A549 treated with Hydrocortisone at 1 μM for 4 hours (cell line): ENCODE measurements around the gene LSM2. TPM values are rescaled to one million over a fixed set of nuclear protein-coding genes. Genes with fewer than 3 reads are reported as not detected.

ENCODE experiments used
- total RNA-seq: library from RNA; stranded (reverse); fragments of 200-300 nt; extraction: Qiagen RNA extraction; gene quantifications from 5 replicates; pipeline ENCODE4 v1.2.3, GENCODE V29; 2022

The LSM2 gene
- 42.7 to 66.2 TPM (median 59.0 TPM) in 5 replicates for total RNA-seq

GRCh38 chr6:31806470-31807272, at the start of gene LSM2:
Gene LSM2 (minus strand): TSS chr6:31806966. CDS start chr6:31806757, 209 bp downstream.

GRCh38 chr6:31827286-31828079, 20.7 kb upstream of the LSM2 start, which contains the start of gene HSPA1B:
Gene HSPA1B (plus strand): TSS chr6:31827738. CDS start chr6:31827951, 213 bp downstream.

DNA sequence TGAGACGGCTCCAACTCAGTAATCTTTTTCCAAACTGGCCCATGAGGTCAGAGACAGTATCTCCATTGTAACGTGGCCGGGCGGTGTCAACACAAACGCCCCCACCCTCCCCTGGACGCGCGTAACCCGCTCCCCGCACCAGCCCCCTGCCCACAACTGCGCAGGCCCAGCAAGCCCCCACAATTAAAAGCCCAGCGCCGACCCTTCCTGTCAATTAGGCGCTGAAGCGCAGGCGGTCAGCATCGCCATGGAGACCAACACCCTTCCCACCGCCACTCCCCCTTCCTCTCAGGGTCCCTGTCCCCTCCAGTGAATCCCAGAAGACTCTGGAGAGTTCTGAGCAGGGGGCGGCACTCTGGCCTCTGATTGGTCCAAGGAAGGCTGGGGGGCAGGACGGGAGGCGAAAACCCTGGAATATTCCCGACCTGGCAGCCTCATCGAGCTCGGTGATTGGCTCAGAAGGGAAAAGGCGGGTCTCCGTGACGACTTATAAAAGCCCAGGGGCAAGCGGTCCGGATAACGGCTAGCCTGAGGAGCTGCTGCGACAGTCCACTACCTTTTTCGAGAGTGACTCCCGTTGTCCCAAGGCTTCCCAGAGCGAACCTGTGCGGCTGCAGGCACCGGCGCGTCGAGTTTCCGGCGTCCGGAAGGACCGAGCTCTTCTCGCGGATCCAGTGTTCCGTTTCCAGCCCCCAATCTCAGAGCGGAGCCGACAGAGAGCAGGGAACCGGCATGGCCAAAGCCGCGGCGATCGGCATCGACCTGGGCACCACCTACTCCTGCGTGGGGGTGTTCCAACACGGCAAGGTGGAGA, 8.5 kb upstream of the LSM2 start, which contains the start of the genes HSPA1A and HSPA1L:
HSPA1A (plus strand) TSS at position 519 of the 814 bp plus-strand sequence; CDS start at position 733, 214 bp downstream.
HSPA1L (minus strand) TSS at position 259 of the 814 bp plus-strand sequence. CDS start 3,311 bp downstream, outside the sequence.

GRCh38 chr6:31795616-31796298, 11.0 kb downstream of the LSM2 start, which contains the start of gene VARS1:
Gene VARS1 (minus strand): TSS chr6:31795752. CDS start chr6:31795217, 535 bp downstream.

GRCh38 chr6:31776989-31777666, 29.6 kb downstream of the LSM2 start, which contains the start of gene VWA7:
Gene VWA7 (minus strand): TSS chr6:31777328. CDS start chr6:31776779, 549 bp downstream.

DNA sequence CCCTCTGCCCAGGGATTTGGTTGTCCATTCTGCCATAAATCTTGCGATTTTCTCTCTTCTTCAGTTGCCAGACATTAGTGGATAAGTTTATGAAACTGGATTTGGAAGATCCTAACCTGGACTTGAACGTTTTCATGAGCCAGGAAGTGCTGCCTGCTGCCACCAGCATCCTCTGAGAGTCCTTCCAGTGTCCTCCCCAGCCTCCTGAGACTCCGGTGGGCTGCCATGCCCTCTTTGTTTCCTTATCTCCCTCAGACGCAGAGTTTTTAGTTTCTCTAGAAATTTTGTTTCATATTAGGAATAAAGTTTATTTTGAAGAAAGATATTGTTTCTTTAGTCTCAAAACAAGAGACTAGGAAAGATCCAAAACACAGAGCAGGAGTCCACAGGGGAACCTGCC, 44.4 kb downstream of the LSM2 start, which contains the start of gene SAPCD1:
SAPCD1 (plus strand) TSS at position 301 of the 400 bp plus-strand sequence. CDS start 399 bp downstream, outside the sequence.

Other genes with a start within 250 kb of the LSM2 start
- 0.07 to 0.31 TPM (median 0.13 TPM) in 3 of 5 replicates, not detected in the others for gene LTA, start 234.7 kb downstream of the LSM2 start, total RNA-seq
- gene TNF, start 231.4 kb downstream of the LSM2 start, total RNA-seq: 0.08 to 0.12 TPM in 2 of 5 replicates, not detected in the others
- 0.29 to 0.47 TPM (median 0.38 TPM) in 5 replicates for gene LTB, start 224.5 kb downstream of the LSM2 start, total RNA-seq
- gene LST1, start 220.7 kb downstream of the LSM2 start, total RNA-seq: 0.37 TPM in 1 of 5 replicates, not detected in the others
- gene NCR3, start 214.0 kb downstream of the LSM2 start, total RNA-seq: not detected in 5 replicates
- gene AIF1, start 191.7 kb downstream of the LSM2 start, total RNA-seq: not detected in 5 replicates
- 76.6 to 89.9 TPM (median 84.4 TPM) in 5 replicates for gene PRRC2A, start 186.3 kb downstream of the LSM2 start, total RNA-seq
- gene BAG6, start 154.3 kb downstream of the LSM2 start, total RNA-seq: 129 to 143 TPM (median 133 TPM) in 5 replicates
- gene APOM, start 151.1 kb downstream of the LSM2 start, total RNA-seq: 2.9 to 3.8 TPM (median 3.4 TPM) in 5 replicates
- 10.1 to 14.9 TPM (median 12.4 TPM) in 5 replicates for gene C6orf47, start 146.2 kb downstream of the LSM2 start, total RNA-seq
- gene GPANK1, start 142.0 kb downstream of the LSM2 start, total RNA-seq: 9.3 to 11.4 TPM (median 11.1 TPM) in 5 replicates
- gene CSNK2B, start 140.9 kb downstream of the LSM2 start, total RNA-seq: 154 to 183 TPM (median 177 TPM) in 5 replicates
- gene LY6G5B, start 137.0 kb downstream of the LSM2 start, total RNA-seq: 3.4 to 4.7 TPM (median 3.9 TPM) in 5 replicates
- 0.75 to 2.1 TPM (median 1.5 TPM) in 5 replicates for gene LY6G5C, start 125.9 kb downstream of the LSM2 start, total RNA-seq
- 15.0 to 19.1 TPM (median 17.0 TPM) in 5 replicates for gene ABHD16A, start 103.6 kb downstream of the LSM2 start, total RNA-seq
- gene LY6G6F, start 100.1 kb downstream of the LSM2 start, total RNA-seq: not detected in 5 replicates
- not detected in 5 replicates for gene LY6G6D, start 91.6 kb downstream of the LSM2 start, total RNA-seq
- 0.13 to 0.18 TPM in 2 of 5 replicates, not detected in the others for gene LY6G6C, start 85.2 kb downstream of the LSM2 start, total RNA-seq
- not detected in 5 replicates for gene MPIG6B, start 83.6 kb downstream of the LSM2 start, total RNA-seq
- gene DDAH2, start 77.7 kb downstream of the LSM2 start, total RNA-seq: 25.9 to 32.1 TPM (median 29.2 TPM) in 5 replicates
- 475 to 491 TPM (median 481 TPM) in 5 replicates for gene CLIC1, start 70.4 kb downstream of the LSM2 start, total RNA-seq
- 10.7 to 15.7 TPM (median 13.4 TPM) in 5 replicates for gene MSH5, start 67.0 kb downstream of the LSM2 start, total RNA-seq
- 2.6 to 4.9 TPM (median 3.2 TPM) in 5 replicates for gene SAPCD1, start 44.3 kb downstream of the LSM2 start, total RNA-seq
- gene VWA7, start 29.6 kb downstream of the LSM2 start, total RNA-seq: 1.1 to 1.7 TPM (median 1.5 TPM) in 5 replicates
- gene VARS1, start 11.2 kb downstream of the LSM2 start, total RNA-seq: 52.1 to 61.7 TPM (median 54.3 TPM) in 5 replicates
- 1.2 to 2.0 TPM (median 1.6 TPM) in 5 replicates for gene HSPA1L, start 8.3 kb upstream of the LSM2 start, total RNA-seq
- 162 to 234 TPM (median 205 TPM) in 5 replicates for gene HSPA1A, start 8.6 kb upstream of the LSM2 start, total RNA-seq
- gene HSPA1B, start 20.8 kb upstream of the LSM2 start, total RNA-seq: 110 to 176 TPM (median 161 TPM) in 5 replicates
- 25.7 to 32.9 TPM (median 26.4 TPM) in 5 replicates for gene NEU1, start 55.9 kb upstream of the LSM2 start, total RNA-seq
- gene SLC44A4, start 72.0 kb upstream of the LSM2 start, total RNA-seq: 0.03 to 0.14 TPM (median 0.06 TPM) in 4 of 5 replicates, not detected in the other
- gene EHMT2, start 90.7 kb upstream of the LSM2 start, total RNA-seq: 25.1 to 29.7 TPM (median 26.0 TPM) in 5 replicates
- gene ZBTB12, start 95.1 kb upstream of the LSM2 start, total RNA-seq: 3.3 to 4.2 TPM (median 3.9 TPM) in 5 replicates
- 0.17 to 0.46 TPM (median 0.38 TPM) in 5 replicates for gene C2, start 120.8 kb upstream of the LSM2 start, total RNA-seq
- 1.7 to 2.3 TPM (median 1.9 TPM) in 5 replicates for gene CFB, start 139.1 kb upstream of the LSM2 start, total RNA-seq
- 73.7 to 87.1 TPM (median 76.9 TPM) in 5 replicates for gene NELFE, start 152.0 kb upstream of the LSM2 start, total RNA-seq
- gene SKIC2, start 152.2 kb upstream of the LSM2 start, total RNA-seq: 21.3 to 24.7 TPM (median 23.3 TPM) in 5 replicates
- 10.4 to 12.4 TPM (median 11.6 TPM) in 5 replicates for gene DXO, start 165.2 kb upstream of the LSM2 start, total RNA-seq
- 0.79 to 1.5 TPM (median 0.85 TPM) in 5 replicates for gene C4A, start 175.1 kb upstream of the LSM2 start, total RNA-seq
- gene C4B, start 207.8 kb upstream of the LSM2 start, total RNA-seq: 0.35 to 0.93 TPM (median 0.67 TPM) in 5 replicates
- not detected in 5 replicates for gene CYP21A2, start 231.4 kb upstream of the LSM2 start, total RNA-seq